CD4-positive, alpha-beta T cell treated with Interleukin-15 for 1 hour (primary cell): ENCODE results near the gene TCEA3.

ENCODE experiments used
- DNase-seq: peaks from one replicate; pipeline ENCODE4 v3.0.0-alpha.2; 2020

Gene TCEA3

GRCh38 chr1:23424293-23425192 is at the start of gene TCEA3:
TCEA3 (minus strand) TSS chr1:23424748; CDS start chr1:23424633, 115 bp downstream.
- DNase-seq, result no peak

GRCh38 chr1:23473037-23473800 is 48.7 kb upstream of the TCEA3 start:
- no peak for DNase-seq

- no peak for DNase-seq
Measured at GRCh38 chr1:23472351-23473036, 47.9 kb upstream of the TCEA3 start.

DNA sequence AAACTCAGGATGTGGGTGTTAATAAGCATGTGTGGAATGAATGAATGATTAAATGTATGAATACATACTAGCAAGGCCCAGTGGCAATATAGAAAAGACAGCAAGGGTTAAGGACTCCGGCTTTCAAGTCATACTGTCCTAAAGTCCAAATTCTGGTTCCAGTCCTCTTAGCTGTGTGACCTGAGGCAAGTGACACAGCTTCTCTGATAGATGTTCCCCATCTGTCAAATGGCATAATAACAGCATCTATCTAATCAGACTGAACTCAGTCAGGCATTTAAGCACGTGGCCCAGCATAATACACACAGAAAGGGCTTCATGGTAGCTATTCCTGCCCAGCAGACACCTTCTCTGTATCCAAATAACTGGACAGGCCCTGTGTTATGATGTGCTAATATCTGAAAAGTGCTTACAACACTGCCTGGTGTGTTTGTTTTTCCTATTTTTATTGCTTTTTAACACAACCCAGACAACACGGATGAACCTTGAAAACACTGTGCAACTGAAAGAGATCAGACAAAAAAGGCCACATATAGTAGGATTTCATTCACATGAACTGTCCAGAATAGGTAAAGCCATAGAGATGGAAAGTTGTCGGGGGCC is 47.0 kb upstream of the TCEA3 start:
- no peak for DNase-seq

GRCh38 chr1:23470282-23471070 is 45.9 kb upstream of the TCEA3 start:
- no peak for DNase-seq

DNA sequence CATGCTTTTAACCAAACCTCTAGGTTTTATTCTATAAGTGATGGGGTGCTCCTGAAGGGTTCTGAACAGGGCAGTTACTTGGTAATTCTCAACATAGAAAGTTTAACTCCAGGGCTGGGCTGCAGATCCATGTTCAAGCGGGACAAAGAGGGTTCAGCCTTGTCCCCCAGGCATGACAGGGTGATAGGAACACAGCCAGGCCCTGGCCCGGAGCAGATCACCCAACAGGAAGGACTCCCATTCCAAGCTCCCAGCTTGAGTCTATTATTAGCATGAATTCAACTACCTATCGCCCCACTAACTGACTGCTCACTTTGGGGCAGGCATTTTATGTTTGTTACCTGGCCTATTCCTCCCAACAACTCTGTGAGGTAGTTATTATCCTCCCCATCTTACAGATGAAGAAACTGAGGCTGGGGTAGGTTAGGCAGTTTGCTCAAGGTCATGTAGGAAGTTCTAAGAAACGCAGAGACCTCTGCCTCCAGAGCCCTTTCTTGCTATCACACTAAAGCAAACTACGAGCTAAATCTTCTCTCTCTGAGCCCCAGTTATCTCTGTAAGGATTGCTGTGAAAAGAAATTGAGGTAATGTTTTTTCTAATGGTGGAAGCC is 44.9 kb upstream of the TCEA3 start:
- DNase-seq, result no peak

- DNase-seq, result no peak
Measured at GRCh38 chr1:23466423-23466989, 42.0 kb upstream of the TCEA3 start.

DNA sequence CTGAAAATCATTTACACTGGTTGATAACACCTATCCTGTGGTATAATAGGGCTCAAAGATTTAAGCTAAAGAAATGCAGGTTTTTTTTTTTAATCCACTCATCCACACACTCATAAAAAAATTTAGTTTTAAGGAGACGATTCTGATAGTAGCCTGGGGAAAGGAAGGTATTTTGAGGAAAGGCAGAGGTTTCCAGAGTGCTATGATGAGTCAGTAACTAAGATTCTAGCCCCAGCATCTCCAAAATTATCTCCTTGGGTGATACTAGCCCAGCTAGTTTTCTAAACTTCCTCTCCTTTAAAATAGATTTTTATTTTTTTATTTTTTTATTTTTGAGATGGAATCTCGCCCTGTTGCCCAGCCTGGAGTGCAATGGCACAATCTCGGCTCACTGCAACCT is 38.7 kb upstream of the TCEA3 start:
- DNase-seq, result no peak

- DNase-seq, result no peak
Measured at GRCh38 chr1:23462766-23463165, 38.2 kb upstream of the TCEA3 start.

GRCh38 chr1:23461050-23461449 is 36.5 kb upstream of the TCEA3 start:
- DNase-seq, result no peak

GRCh38 chr1:23460519-23460918 is 36.0 kb upstream of the TCEA3 start:
- no peak for DNase-seq

GRCh38 chr1:23459338-23459757 is 34.8 kb upstream of the TCEA3 start:
- DNase-seq, result no peak

DNA sequence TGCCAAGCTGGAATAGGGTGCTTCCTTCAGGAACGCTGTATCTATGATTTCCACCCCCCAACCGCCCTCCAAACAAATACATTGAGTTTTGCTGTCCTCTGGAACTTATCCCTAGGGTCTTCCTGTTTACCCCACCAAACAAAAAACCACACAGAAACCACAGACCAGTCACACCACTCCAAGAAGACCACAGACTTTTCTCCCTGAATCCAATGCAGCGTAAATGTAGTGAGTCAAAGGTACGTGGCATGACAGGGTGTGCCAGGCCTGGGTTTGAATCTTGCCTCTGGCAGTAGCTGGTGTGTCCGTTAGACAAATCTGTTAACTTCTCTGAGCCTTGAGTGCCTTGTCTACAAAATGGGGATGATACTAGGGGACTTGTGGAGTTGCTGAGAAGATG is 31.7 kb upstream of the TCEA3 start:
- no peak for DNase-seq

GRCh38 chr1:23453455-23454000 is 29.0 kb upstream of the TCEA3 start:
- DNase-seq, result no peak

DNA sequence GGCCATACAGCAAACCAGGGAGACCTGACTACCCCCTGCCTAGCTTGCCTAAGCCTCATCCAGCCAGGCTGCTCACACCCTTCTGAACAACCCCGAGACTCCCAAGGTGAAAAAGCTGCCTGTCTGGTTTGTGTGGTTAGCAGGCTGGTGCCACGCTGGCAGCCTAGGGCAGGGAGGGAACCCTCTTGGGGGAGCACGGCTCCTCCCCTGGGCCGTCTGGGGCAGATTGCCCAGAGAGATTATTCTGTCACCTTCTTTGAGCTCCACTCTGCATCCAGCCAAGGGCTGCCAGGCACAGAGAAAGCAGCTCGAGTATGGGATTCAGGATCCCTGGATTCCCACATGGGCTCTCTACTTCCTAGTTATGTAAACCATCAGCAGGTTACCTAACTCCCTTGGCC is 27.5 kb upstream of the TCEA3 start:
- peak; percentile 39 for DNase-seq

- DNase-seq, result no peak
Measured at GRCh38 chr1:23451441-23451840, 26.9 kb upstream of the TCEA3 start.

GRCh38 chr1:23450894-23451293 is 26.3 kb upstream of the TCEA3 start:
- DNase-seq, result no peak

DNA sequence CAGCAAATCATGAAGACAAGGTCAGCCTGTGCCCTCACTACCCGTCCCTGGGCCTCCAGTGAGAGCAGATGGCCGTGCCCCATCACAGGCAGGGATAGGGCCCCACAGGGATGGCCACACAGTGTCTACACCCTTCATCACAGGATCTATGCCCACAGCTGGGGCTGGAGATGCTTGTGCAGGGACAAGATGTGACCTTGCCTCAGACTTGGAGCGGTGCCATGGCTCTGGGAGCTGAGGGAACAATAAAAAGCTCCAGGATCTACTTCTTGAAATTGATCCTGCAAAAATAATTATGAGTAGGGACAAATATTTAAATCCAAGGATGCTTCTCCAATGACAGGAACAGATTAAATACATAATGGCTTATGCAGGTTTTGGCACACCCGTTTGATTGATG is 25.4 kb upstream of the TCEA3 start:
- no peak for DNase-seq

GRCh38 chr1:23449306-23449705 is 24.8 kb upstream of the TCEA3 start:
- no peak for DNase-seq

DNA sequence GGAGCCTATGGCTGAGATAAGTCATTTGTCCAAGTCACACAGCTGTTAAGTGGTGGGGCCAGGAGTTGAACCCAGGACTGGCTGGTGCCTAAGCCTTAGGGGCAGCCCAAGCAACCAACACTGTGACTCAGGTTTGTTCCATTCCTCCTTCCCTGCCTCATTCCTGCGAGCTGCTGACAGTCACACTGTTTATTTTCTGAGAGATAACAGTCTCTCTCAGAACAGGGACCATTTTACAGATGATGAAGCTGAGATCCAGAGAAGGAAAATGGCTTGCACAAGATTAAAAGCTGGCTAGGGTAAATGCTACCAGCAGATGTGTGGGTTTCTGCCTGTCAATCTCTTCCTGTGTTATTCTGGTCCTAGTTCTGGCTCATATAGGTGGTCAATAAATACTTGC is 24.3 kb upstream of the TCEA3 start:
- DNase-seq, result no peak

DNA sequence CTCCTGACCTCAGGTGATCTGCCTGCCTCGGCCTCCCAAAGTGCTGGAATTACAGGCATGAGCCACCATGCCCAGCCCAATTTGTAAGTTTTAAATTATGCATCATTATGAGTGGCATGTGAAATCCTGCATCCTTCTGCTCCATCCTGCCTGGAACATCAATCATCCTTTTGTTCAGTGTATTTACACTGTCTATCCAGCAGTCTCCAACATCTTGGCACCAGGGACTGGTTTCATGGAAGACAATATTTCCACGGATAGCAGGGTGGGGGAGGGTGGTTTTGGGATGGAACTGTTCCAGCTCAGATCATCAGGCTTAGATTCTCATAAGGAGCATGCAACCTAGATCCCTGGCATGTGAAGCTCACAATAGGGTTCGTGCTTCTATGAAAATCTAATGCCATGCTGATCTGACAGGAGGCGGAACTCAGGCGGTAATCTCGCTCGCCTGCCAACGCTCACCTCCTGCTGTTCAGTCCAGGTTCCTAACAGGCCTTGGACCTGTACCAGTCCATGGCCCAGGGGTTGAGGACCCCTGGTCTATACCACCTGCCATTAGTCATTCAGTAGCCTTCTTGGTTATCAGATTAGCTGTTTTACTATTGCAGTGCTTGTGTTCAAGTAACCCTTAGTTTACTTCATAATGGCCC is 22.2 kb upstream of the TCEA3 start:
- DNase-seq, result no peak
